Measurements from ENCODE around the gene CACHD1. TPM values are rescaled to one million over a fixed set of nuclear protein-coding genes. Genes with fewer than 3 reads are reported as not detected.

CACHD1 gene
- polyA plus RNA-seq, 1 of the 3 experiments (the other 2 are of a cell fraction): 2.2 TPM

DNA sequence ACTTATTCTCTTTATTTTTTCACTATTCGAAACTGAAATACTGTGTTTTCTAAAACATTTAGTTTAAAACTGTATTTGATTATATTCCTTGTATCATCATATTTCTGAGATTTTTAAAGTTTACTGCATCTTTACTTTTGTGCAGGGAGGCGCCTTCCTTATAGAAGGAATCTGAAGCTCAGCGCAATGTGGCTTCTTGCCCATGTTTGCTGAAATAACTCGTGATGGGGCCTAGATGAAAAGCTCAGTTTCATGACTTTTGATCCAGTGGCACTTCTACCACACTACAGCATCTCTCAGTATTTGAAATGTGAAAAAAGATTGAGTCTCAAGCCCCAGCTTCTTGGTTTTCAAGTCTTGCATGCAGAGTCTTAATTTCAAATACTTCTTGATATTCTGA is 28.4 kb downstream of the CACHD1 start:
- DNase-seq: no peak
- POLR2A ChIA-PET: no interaction called here
- Histone ChIP-seq H3K4me3 (ENCODE audit: low read depth in 2 of 2, low read length in 1 of 2) (no peak overlapping the region), H3K27ac (ENCODE audit: low read depth in 2 of 2, low read length in 1 of 2) (no peak overlapping the region), H3K4me1 (ENCODE audit: control insufficient read depth in 1 of 2, insufficient read depth in 2 of 2, low read depth in 1 of 2, low read length in 1 of 2) (peaks cover 9 to 41% of the 10 kb centered on the region in 2 experiments; a peak in 3 of 4 replicates), H4K20me1 (ENCODE audit: insufficient read depth) (no peaks in the 10 kb centered on the region), H3K79me2 (ENCODE audit: insufficient read depth) (no peaks in the 10 kb centered on the region), H3K9me2 (no peaks in the 10 kb centered on the region), H2AFZ (ENCODE audit: low read depth) (no peak overlapping the region), H3K4me2 (no peak overlapping the region), H3K27me3 (ENCODE audit: insufficient read depth) (no peaks in the 10 kb centered on the region), H3K36me3 (replicated peaks in 1 of 2; ENCODE audit: control insufficient read depth in 1 of 2, insufficient read depth in 2 of 2, low read length in 1 of 2) (no peaks in the 10 kb centered on the region), H3K9me3 (no peaks in the 10 kb centered on the region), H3F3A (replicated peaks; ENCODE audit: insufficient read depth) (peaks cover 4% of the 10 kb centered on the region), H3K9ac (no peak overlapping the region)
- 91% methylated on average over 4 of the region's 4 CpGs for WGBS (ENCODE audit: low lambda C conversion rate)
- TF ChIP-seq, protein P1, sequence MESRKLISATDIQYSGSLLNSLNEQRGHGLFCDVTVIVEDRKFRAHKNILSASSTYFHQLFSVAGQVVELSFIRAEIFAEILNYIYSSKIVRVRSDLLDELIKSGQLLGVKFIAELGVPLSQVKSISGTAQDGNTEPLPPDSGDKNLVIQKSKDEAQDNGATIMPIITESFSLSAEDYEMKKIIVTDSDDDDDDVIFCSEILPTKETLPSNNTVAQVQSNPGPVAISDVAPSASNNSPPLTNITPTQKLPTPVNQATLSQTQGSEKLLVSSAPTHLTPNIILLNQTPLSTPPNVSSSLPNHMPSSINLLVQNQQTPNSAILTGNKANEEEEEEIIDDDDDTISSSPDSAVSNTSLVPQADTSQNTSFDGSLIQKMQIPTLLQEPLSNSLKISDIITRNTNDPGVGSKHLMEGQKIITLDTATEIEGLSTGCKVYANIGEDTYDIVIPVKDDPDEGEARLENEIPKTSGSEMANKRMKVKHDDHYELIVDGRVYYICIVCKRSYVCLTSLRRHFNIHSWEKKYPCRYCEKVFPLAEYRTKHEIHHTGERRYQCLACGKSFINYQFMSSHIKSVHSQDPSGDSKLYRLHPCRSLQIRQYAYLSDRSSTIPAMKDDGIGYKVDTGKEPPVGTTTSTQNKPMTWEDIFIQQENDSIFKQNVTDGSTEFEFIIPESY (IDR thresholded peaks at IDR 0.05; ENCODE audit: borderline replicate concordance, low read depth): no peak
- TF ChIP-seq MEF2A (IDR thresholded peaks at IDR 0.05; ENCODE audit: borderline replicate concordance, low read depth) (no peak), MXI1 (IDR thresholded peaks at IDR 0.05; ENCODE audit: low read depth, low read length) (no peak), FOXM1 (IDR thresholded peaks at IDR 0.05; ENCODE audit: low read depth) (no peak), NRF1 (IDR thresholded peaks at IDR 0.05; ENCODE audit: low read depth, low read length) (no peak)
- TF ChIP-seq, protein P2, sequence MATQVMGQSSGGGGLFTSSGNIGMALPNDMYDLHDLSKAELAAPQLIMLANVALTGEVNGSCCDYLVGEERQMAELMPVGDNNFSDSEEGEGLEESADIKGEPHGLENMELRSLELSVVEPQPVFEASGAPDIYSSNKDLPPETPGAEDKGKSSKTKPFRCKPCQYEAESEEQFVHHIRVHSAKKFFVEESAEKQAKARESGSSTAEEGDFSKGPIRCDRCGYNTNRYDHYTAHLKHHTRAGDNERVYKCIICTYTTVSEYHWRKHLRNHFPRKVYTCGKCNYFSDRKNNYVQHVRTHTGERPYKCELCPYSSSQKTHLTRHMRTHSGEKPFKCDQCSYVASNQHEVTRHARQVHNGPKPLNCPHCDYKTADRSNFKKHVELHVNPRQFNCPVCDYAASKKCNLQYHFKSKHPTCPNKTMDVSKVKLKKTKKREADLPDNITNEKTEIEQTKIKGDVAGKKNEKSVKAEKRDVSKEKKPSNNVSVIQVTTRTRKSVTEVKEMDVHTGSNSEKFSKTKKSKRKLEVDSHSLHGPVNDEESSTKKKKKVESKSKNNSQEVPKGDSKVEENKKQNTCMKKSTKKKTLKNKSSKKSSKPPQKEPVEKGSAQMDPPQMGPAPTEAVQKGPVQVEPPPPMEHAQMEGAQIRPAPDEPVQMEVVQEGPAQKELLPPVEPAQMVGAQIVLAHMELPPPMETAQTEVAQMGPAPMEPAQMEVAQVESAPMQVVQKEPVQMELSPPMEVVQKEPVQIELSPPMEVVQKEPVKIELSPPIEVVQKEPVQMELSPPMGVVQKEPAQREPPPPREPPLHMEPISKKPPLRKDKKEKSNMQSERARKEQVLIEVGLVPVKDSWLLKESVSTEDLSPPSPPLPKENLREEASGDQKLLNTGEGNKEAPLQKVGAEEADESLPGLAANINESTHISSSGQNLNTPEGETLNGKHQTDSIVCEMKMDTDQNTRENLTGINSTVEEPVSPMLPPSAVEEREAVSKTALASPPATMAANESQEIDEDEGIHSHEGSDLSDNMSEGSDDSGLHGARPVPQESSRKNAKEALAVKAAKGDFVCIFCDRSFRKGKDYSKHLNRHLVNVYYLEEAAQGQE (IDR thresholded peaks at IDR 0.05; ENCODE audit: low read depth, low read length): no peak
- TF ChIP-seq, protein P3, sequence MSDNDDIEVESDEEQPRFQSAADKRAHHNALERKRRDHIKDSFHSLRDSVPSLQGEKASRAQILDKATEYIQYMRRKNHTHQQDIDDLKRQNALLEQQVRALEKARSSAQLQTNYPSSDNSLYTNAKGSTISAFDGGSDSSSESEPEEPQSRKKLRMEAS (IDR thresholded peaks at IDR 0.05; ENCODE audit: low read depth): no peak
- CTCF ChIA-PET: interaction anchor here (2.2 kb wide), 1 partner anchor 15 kb away, joined by 8 read pairs; no protein-coding TSS in a partner anchor

DNA sequence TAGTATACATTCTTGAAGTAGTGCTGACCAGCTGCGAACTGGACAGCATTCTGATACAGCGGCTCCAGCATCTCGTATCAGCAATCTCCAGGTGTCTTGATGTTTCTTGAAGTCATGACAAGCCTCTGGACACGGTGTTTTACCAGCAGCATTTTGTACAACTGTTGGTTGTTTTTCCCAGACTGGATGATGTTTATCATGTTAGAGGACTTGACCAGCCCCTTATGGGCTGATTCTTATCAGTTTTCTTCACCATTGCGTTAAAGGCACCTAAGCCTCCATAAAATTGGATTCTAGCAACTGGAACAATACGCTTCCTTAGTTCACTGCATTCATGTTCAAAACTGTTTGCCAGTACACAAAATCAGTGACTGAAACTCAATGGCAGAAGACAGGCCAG is 29.1 kb downstream of the CACHD1 start:
- DNase-seq: no peak
- 96% methylated on average over 6 of the region's 6 CpGs for WGBS (ENCODE audit: low lambda C conversion rate)
- Histone ChIP-seq H3K9me2 (no peaks in the 10 kb centered on the region), H3K36me3 (replicated peaks in 1 of 2; ENCODE audit: control insufficient read depth in 1 of 2, insufficient read depth in 2 of 2, low read length in 1 of 2) (no peaks in the 10 kb centered on the region), H3K27ac (ENCODE audit: low read depth in 2 of 2, low read length in 1 of 2) (no peak overlapping the region; a peak in 1 of 4 replicates), H3K4me3 (ENCODE audit: low read depth in 2 of 2, low read length in 1 of 2) (no peak overlapping the region), H3K79me2 (ENCODE audit: insufficient read depth) (no peaks in the 10 kb centered on the region), H2AFZ (ENCODE audit: low read depth) (no peak overlapping the region), H3K9ac (no peak overlapping the region), H3K9me3 (no peaks in the 10 kb centered on the region), H3F3A (replicated peaks; ENCODE audit: insufficient read depth) (peaks cover 4% of the 10 kb centered on the region), H3K4me2 (no peak overlapping the region), H3K4me1 (ENCODE audit: control insufficient read depth in 1 of 2, insufficient read depth in 2 of 2, low read depth in 1 of 2, low read length in 1 of 2) (peaks cover 14 to 44% of the 10 kb centered on the region in 2 experiments; a peak in 3 of 4 replicates), H4K20me1 (ENCODE audit: insufficient read depth) (no peaks in the 10 kb centered on the region), H3K27me3 (ENCODE audit: insufficient read depth) (no peaks in the 10 kb centered on the region)
- ChIA-PET POLR2A (no interaction called here), CTCF (interaction anchor here (2.2 kb wide), 1 partner anchor 16 kb away, joined by 8 read pairs; no protein-coding TSS in a partner anchor)
- TF ChIP-seq JUND (IDR thresholded peaks at IDR 0.05): no peak
- TF ChIP-seq, protein P4, sequence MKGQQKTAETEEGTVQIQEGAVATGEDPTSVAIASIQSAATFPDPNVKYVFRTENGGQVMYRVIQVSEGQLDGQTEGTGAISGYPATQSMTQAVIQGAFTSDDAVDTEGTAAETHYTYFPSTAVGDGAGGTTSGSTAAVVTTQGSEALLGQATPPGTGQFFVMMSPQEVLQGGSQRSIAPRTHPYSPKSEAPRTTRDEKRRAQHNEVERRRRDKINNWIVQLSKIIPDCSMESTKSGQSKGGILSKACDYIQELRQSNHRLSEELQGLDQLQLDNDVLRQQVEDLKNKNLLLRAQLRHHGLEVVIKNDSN (IDR thresholded peaks at IDR 0.05; ENCODE audit: borderline replicate concordance, low read depth): no peak
- TF ChIP-seq, protein P5, sequence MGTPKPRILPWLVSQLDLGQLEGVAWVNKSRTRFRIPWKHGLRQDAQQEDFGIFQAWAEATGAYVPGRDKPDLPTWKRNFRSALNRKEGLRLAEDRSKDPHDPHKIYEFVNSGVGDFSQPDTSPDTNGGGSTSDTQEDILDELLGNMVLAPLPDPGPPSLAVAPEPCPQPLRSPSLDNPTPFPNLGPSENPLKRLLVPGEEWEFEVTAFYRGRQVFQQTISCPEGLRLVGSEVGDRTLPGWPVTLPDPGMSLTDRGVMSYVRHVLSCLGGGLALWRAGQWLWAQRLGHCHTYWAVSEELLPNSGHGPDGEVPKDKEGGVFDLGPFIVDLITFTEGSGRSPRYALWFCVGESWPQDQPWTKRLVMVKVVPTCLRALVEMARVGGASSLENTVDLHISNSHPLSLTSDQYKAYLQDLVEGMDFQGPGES (IDR thresholded peaks at IDR 0.05; ENCODE audit: low read depth, low read length): no peak
- no peak for TF ChIP-seq RAD21 (IDR thresholded peaks at IDR 0.05; ENCODE audit: low read length)
- TF ChIP-seq, protein P2 (IDR thresholded peaks at IDR 0.05; ENCODE audit: low read depth, low read length): no peak
- TF ChIP-seq, protein P6, sequence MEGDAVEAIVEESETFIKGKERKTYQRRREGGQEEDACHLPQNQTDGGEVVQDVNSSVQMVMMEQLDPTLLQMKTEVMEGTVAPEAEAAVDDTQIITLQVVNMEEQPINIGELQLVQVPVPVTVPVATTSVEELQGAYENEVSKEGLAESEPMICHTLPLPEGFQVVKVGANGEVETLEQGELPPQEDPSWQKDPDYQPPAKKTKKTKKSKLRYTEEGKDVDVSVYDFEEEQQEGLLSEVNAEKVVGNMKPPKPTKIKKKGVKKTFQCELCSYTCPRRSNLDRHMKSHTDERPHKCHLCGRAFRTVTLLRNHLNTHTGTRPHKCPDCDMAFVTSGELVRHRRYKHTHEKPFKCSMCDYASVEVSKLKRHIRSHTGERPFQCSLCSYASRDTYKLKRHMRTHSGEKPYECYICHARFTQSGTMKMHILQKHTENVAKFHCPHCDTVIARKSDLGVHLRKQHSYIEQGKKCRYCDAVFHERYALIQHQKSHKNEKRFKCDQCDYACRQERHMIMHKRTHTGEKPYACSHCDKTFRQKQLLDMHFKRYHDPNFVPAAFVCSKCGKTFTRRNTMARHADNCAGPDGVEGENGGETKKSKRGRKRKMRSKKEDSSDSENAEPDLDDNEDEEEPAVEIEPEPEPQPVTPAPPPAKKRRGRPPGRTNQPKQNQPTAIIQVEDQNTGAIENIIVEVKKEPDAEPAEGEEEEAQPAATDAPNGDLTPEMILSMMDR (IDR thresholded peaks at IDR 0.05): no peak
